Stimulated activated CD8-positive, alpha-beta memory T cell treated with anti-CD3 and anti-CD28 coated beads, Interleukin-7, amount 100 ng/mL, for 4 hours (primary cell): ENCODE data around the gene ANKH.

Source experiments
- DNase-seq, 2 donors: peaks; one replicate each; pipeline ENCODE4 v3.0.0-alpha.2; 2020; ENCODE audit warnings: low read depth in 2 of 2

Gene ANKH

DNA sequence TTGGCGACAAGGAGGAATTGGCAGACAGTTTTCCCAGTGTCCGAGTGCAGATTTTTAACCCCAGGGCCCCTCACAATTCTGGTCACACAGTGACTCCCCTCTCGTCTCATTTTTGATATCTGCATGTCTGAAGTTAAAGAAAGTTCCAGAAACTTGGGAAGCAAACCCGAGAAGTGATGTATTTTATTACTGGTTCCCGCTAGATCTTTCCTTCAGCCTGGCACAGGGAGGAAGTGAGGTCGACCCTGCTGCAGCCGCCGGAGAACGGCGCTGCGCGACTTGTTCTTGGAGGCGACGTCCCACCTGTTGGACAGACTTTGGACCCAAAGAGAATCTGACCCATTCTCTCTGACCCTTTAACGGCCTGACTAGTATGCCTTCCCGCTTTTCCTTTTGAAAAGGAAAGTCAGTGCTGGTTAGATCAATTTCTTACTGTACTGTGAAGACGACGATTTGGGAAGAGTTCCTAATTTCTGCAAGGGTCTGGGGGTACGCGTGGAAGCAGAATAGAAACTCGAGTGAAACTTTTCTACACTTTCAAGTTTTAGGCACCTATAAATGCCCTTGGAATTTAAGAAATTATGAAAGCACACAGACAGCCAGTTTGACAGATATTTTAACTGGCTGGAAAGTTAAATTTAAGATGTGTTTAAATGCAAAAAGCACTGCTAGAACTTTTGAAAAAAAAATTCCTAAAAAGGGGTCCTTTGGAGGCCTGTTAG lies 206.3 kb downstream of the ANKH start:
- no peak for DNase-seq

DNA sequence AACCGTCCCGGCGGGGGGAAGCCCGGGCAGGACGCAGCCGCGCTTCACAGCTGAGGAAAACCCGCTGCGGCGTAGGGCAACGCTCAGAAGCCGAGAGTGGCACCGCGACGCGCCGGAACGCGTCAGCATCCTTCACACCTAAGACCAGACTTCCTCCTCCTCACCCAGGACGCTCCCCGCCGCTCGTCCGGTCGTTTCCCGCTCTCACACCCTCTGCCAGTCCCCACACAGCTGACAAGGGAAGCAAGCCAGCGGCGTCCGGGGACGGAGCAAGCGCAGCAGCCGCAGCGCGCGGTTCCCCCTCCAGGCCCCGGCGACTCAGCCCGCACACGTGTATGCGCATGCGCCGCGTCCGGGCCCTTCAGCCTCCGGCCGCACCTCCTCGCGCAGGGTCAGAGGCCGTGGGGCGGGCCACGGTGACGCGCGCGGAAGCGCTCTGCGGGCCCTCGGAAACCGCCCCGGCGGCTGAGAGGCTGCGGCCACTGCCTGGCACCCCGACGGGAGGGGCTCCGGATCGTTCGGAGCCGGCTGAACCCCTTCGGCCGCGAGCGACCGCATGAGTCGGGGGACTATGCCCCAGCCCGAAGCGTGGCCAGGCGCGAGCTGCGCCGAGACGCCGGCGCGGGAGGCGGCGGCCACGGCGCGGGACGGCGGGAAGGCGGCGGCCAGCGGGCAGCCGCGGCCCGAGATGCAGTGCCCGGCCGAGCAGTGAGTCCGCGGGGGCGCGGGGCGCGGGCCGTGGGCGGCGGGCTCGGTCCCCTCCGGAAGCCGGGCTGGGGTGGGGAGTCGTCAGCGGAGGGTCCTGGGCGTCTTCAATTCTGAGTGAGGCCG lies 207.1 kb downstream of the ANKH start, which contains the start of gene OTULIN:
Gene OTULIN, plus strand, starts transcription at position 449 of the 831 bp plus-strand sequence. Its CDS starts 108 bp downstream, at position 557.
- DNase-seq, result peak; percentile 58 to 85

DNA sequence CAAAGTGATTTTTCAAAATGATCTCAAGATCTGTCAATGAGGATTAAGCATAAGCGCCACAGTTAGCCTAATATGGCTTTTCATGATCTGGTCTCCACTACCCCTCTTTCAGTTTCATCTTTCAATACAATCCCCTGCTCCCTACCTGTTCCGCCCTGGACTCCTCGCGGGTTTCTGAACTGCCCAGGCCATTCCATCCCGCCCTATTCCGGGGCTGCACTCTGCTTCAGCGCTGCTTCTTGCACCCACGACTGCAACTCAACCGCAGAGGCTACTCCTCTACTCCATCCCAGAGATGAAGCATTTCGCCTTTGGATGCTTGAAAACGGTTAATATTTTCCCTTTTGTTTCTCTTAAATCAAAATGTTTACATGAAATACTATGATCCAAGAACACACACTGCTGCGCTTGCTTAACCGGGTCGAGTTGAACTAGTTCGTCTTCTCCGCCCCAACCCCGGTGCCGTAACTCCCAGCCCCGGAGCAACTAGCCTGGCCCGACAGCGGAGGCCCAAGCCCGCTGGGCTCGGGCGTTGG lies 207.8 kb downstream of the ANKH start:
- DNase-seq, result no peak

DNA sequence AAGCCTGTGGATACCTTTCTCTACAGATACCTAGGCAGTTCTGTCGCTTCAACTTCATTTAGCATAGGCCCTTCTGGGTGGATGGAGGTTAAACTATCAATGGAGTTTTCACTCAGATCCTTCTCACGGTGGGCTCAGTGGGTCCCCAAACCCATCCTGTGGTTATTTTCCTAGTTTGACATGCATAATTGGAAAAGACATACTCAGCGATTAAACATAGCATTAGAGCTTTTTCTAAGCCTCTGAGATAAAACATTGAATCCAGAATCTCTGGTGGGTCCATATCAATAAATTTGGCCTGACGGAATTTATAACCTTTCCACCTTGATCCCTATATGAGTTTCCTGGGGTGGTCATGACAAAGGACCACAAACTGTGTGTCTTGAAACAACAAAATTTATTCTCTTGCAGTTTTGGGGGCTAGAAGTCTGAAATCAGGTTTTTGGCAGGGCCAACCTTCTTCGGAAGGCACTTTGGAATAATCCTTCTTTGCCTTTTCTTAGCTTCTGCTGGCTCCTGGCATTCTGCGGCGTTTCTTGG lies 208.8 kb downstream of the ANKH start:
- DNase-seq, result no peak

DNA sequence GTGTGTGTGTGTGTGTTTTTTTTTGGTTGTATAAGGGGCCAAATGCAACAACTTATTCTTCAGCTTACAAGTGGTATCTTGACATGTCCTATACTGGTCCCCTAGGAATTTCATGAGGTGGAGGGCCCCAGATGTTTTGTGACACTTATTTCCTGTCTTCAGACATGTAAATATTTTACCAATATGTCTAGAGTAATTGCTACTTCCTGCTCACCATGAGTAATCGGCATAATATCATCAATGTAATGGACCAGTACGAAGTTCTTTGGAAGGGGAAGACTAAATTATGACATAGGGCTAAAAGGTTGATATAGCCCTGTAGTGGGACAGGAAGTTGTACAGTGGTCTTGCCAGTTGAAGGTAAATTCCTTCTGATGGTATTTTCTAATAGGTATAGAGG lies 210.7 kb downstream of the ANKH start:
- DNase-seq, result no peak

DNA sequence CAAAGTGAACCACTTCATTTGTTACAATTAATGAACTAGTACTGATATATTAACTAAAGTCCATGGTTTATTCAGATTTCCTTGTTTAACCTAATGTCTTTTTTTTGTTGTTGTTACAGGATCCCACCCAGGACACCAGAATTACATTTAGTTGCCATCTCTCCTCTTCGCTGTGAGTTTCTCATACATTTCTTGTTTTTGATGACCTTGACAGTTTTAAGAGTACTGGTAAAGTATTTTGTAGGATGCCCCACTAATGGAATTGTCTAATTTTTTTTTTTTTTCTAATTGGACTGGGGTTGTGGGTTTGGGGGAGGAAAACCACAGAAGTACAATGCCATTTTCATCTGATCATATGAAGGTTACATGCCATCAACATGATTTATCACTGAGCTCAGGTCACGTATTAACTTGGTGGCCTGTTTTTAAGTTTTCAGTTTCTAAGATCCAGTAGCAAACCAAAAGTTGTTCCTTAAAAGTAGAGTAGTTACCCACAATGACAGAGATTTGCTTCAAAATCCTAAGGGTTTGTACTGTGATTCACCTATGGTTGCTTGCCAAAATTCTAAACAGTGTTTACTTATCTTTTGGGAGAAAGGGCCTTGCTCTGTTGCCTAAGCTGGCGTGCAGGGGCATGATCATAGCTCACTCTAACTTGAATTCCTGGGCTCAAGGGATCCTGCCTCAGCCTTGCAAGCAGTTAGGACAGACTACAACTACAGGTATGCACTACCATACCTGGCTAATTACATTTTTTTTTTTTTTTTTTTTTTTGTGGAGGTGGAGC lies 211.6 kb downstream of the ANKH start:
- no peak for DNase-seq

DNA sequence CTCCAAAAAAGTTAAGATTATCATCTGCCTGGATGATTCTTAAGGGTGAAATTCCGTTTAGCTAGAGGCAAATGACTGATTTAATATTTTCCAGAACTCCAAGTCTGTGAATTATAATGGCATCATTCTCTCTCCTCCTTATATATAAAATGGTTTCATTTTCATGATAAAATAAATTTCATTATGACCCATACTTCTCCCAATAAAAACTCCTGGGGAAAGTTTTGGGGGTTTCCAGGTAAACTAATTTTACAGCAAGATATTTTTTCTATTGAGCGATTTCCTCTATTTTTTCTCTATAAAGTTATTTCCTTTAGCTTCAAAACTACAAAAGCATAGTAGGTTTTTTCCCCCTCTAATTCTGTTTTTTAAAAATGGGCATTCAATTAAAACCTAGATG lies 214.7 kb downstream of the ANKH start:
- no peak for DNase-seq

DNA sequence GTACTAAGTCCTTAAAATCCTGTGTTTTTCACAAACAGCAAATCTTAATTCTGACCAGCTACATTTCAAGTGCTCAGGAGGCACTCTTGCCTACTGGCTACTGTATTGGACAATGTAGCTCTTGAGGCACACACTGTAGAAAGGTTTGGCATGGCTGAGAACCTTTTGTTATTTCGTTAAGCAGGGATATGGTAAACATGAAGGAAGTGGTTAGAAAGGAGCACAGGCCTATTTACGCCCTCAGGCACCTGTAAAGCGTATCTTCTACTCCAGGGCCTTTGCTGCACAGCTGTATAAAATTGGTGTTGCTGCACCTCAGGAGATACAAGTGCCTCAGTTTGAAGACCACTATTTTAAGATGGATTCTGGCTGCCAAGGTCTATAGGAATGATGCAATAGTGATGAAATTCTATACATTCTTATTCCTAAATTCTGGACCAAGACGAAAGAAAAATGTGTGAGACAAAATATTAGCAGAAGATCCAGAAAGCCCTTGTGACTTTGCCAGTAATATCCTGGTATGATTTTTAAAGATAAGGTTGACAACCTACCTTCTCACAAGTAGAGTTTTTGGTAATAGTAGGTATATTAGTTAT lies 216.3 kb downstream of the ANKH start:
- no peak for DNase-seq
